CD8-positive, alpha-beta T cell (primary cell): ENCODE data around the gene EBPL. TPM values are rescaled to one million over a fixed set of nuclear protein-coding genes. Genes with fewer than 3 reads are reported as not detected.

Source experiments
- total RNA-seq, 46 experiments: library from RNA in 2 of 46; stranded (reverse) in 2 of 46; gene quantifications; one replicate each; pipeline ENCODE4 v1.2.3 and lab custom pipeline; 2021 to 2026

The EBPL gene
- total RNA-seq, 2 experiments from 2014 or later: 9.5 to 10.7 TPM

Other genes starting within 250 kb of the EBPL start
- 1 to 10 TPM; 1.6 to 2.1 TPM for gene CAB39L, start 247.4 kb downstream of the EBPL start, total RNA-seq
- 1 to 10 TPM; 8.4 to 9.3 TPM for gene SETDB2, start 247.2 kb downstream of the EBPL start, total RNA-seq
- 10 to 100 TPM; 93.9 to 98.3 TPM for gene PHF11, start 195.5 kb downstream of the EBPL start, total RNA-seq
- 10 to 100 TPM; 12.1 to 14.2 TPM for gene RCBTB1, start 105.9 kb downstream of the EBPL start, total RNA-seq
- gene ARL11, start 63.0 kb downstream of the EBPL start, total RNA-seq: 1 to 10 TPM in 1 of 2 experiments, under 1 TPM in 1; 0.08 to 1.0 TPM
- 10 to 100 TPM; 22.3 to 23.5 TPM for gene KPNA3, start 101.2 kb upstream of the EBPL start, total RNA-seq
- gene SPRYD7, start 244.9 kb upstream of the EBPL start, total RNA-seq: 1 to 10 TPM; 1.2 to 1.4 TPM